ENCODE measurements around the gene CENPP. TPM values are rescaled to one million over a fixed set of nuclear protein-coding genes. Genes with fewer than 3 reads are reported as not detected.

Gene CENPP
- polyA plus RNA-seq, 2 of the 4 experiments (the other 2 are of a cell fraction): 7.2 to 13.4 TPM

DNA sequence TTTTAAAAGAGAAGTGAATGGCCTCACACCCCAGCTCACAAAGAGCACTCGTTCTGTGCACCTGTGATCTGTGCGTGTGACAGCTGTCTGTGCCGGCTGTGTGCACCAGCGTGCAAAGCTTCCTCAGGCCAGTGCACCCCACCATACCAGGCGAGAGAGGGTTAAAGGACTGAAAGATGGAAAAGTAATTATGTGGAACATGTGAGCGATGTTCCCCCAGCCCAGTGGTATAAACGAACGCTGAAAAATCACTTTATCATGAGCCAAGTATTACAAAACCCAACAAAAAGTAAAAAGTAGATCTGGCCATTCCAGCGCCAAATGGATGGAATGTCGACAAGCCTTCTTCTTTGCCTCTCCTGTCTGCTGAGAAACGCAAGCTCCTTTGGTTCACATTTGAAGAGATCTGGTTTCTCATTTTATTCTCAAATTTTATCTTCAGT, 290.5 kb downstream of the CENPP start:
- 93% methylated on average over 11 of the region's 11 CpGs for WGBS (ENCODE audit: missing lambda C conversion rate)
- Histone ChIP-seq H3K4me3 (no peak overlapping the region), H3K9me3 (no peaks in the 10 kb centered on the region), H3K4me1 (no peaks in the 10 kb centered on the region), H3K27ac (no peak overlapping the region), H3K4me2 (no peak overlapping the region)
- ChIA-PET POLR2A (interaction anchor here (0.5 kb wide), 1 partner anchor 17 kb away, joined by 3 read pairs; no protein-coding TSS in a partner anchor), CTCF (interaction anchor here (0.6 to 6.0 kb wide), 5 partner anchors 19 to 478 kb away, joined by 3 to 30 read pairs (median 3); partner anchors contain the start of gene IPPK)
- FAIRE-seq (no peak), ATAC-seq (no peak), DNase-seq (ENCODE audit: low read depth in 1 of 2, low spot score in 1 of 2) (no peak)
- TF ChIP-seq BHLHE40 (IDR thresholded peaks at IDR 0.05; ENCODE audit: low read depth, low read length) (no peak), PHF8 (IDR thresholded peaks at IDR 0.05; ENCODE audit: borderline replicate concordance, low read depth) (no peak), MAFK (IDR thresholded peaks at IDR 0.05; ENCODE audit: partially characterized antibody) (no peak), EHF (CRISPR knock-in tag; IDR thresholded peaks at IDR 0.05) (no peak), MYC (IDR thresholded peaks at IDR 0.05; ENCODE audit: borderline replicate concordance, low read length) (no peak), ZFP36 (IDR thresholded peaks at IDR 0.05; ENCODE audit: borderline replicate concordance, partially characterized antibody) (no peak), ZC3H11A (IDR thresholded peaks at IDR 0.05) (no peak), MAZ (IDR thresholded peaks at IDR 0.05; ENCODE audit: borderline replicate concordance, low read depth, low read length) (no peak), KDM1A (IDR thresholded peaks at IDR 0.05; ENCODE audit: low read depth) (no peak), RFX5 (IDR thresholded peaks at IDR 0.05) (no peak), TFCP2L1 (CRISPR knock-in tag; IDR thresholded peaks at IDR 0.05) (no peak), ESRRA (IDR thresholded peaks at IDR 0.05; ENCODE audit: borderline replicate concordance, low read length) (no peak), ZNF302 (CRISPR knock-in tag; IDR thresholded peaks at IDR 0.05) (no peak), ZSCAN20 (CRISPR knock-in tag; IDR thresholded peaks at IDR 0.05) (no peak)
- TF ChIP-seq, protein P1, sequence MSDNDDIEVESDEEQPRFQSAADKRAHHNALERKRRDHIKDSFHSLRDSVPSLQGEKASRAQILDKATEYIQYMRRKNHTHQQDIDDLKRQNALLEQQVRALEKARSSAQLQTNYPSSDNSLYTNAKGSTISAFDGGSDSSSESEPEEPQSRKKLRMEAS (IDR thresholded peaks at IDR 0.05): no peak

DNA sequence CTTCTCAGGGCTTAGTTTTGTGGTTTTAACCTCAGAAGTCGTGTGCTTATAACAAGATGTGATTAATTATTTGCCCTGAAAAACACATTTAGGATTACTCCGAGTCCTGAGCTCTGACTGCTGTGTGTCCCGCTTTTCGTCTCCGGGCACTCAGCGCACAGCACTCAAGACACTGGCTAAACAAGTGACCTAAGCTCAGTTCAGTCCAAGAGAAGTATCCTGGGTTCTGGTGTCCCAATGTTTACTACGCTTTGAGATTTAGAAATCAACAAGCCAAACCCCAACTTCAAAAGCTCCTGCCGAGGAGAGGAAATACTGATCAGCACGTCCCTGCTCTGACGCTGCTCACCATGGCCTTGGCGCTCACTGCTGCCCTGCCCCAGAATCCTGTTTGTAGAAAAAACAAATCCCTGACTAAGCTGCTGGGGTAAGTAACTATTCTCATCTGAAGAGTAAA, 290.9 kb downstream of the CENPP start:
- H3K4me3 ChIP-seq: no peak overlapping the region
- no peaks in the 10 kb centered on the region for H3K4me1 ChIP-seq
- no peak for ATAC-seq
- H3K9me3 ChIP-seq: no peaks in the 10 kb centered on the region
- TF ChIP-seq CBX2 (IDR thresholded peaks at IDR 0.05; ENCODE audit: borderline replicate concordance, low read depth): no peak
- TF ChIP-seq, protein P2, sequence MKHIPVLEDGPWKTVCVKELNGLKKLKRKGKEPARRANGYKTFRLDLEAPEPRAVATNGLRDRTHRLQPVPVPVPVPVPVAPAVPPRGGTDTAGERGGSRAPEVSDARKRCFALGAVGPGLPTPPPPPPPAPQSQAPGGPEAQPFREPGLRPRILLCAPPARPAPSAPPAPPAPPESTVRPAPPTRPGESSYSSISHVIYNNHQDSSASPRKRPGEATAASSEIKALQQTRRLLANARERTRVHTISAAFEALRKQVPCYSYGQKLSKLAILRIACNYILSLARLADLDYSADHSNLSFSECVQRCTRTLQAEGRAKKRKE (CRISPR knock-in tag; IDR thresholded peaks at IDR 0.05; ENCODE audit: low read depth): no peak
- TF ChIP-seq, protein P1 (IDR thresholded peaks at IDR 0.05): no peak
- TF ChIP-seq, protein P3, sequence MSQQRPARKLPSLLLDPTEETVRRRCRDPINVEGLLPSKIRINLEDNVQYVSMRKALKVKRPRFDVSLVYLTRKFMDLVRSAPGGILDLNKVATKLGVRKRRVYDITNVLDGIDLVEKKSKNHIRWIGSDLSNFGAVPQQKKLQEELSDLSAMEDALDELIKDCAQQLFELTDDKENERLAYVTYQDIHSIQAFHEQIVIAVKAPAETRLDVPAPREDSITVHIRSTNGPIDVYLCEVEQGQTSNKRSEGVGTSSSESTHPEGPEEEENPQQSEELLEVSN (IDR thresholded peaks at IDR 0.05; ENCODE audit: borderline replicate concordance, low read depth): no peak
- TF ChIP-seq BHLHE40 (IDR thresholded peaks at IDR 0.05; ENCODE audit: low read depth, low read length): no peak
- no peak for TF ChIP-seq PHF8 (IDR thresholded peaks at IDR 0.05; ENCODE audit: borderline replicate concordance, low read depth)
- no peak for TF ChIP-seq EP300 (IDR thresholded peaks at IDR 0.05)
- TF ChIP-seq, protein P4, sequence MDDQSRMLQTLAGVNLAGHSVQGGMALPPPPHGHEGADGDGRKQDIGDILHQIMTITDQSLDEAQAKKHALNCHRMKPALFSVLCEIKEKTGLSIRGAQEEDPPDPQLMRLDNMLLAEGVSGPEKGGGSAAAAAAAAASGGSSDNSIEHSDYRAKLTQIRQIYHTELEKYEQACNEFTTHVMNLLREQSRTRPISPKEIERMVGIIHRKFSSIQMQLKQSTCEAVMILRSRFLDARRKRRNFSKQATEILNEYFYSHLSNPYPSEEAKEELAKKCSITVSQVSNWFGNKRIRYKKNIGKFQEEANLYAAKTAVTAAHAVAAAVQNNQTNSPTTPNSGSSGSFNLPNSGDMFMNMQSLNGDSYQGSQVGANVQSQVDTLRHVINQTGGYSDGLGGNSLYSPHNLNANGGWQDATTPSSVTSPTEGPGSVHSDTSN (IDR thresholded peaks at IDR 0.05): no peak
- TF ChIP-seq CBX8 (IDR thresholded peaks at IDR 0.05): no peak
- TF ChIP-seq FOSL2 (IDR thresholded peaks at IDR 0.05): no peak
- TF ChIP-seq FOSL2 (CRISPR knock-in tag; IDR thresholded peaks at IDR 0.05): no peak
- TF ChIP-seq JUNB (IDR thresholded peaks at IDR 0.05): no peak
- no peak for TF ChIP-seq SREBF2 (IDR thresholded peaks at IDR 0.05)
- TF ChIP-seq EHF (CRISPR knock-in tag; IDR thresholded peaks at IDR 0.05): no peak
- TF ChIP-seq, protein P5, sequence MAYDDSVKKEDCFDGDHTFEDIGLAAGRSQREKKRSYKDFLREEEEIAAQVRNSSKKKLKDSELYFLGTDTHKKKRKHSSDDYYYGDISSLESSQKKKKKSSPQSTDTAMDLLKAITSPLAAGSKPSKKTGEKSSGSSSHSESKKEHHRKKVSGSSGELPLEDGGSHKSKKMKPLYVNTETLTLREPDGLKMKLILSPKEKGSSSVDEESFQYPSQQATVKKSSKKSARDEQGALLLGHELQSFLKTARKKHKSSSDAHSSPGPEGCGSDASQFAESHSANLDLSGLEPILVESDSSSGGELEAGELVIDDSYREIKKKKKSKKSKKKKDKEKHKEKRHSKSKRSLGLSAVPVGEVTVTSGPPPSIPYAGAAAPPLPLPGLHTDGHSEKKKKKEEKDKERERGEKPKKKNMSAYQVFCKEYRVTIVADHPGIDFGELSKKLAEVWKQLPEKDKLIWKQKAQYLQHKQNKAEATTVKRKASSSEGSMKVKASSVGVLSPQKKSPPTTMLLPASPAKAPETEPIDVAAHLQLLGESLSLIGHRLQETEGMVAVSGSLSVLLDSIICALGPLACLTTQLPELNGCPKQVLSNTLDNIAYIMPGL (CRISPR knock-in tag; IDR thresholded peaks at IDR 0.05; ENCODE audit: borderline replicate concordance): no peak
- DNase-seq (ENCODE audit: low read depth in 1 of 2, low spot score in 1 of 2): no peak
- WGBS (ENCODE audit: missing lambda C conversion rate): 91% methylated on average over 11 of the region's 11 CpGs
- H3K4me2 ChIP-seq: no peak overlapping the region
- ChIA-PET CTCF (interaction anchor here (0.7 to 6.0 kb wide), 3 partner anchors 18 to 174 kb away, joined by 3 to 30 read pairs (median 4); partner anchors contain the start of gene IPPK), POLR2A (no interaction called here)
- FAIRE-seq: no peak
- no peak overlapping the region for H3K27ac ChIP-seq

Data from A549 (cell line).